Measurements from ENCODE around the gene CDR2L.
"Not testable (repeated sequence)": the region's sequence is repeated elsewhere in the genome, so short reads cannot be mapped to it uniquely, and the experiment has no call there.

The CDR2L gene

GRCh38 chr17:74981979-74982662 lies 5.3 kb upstream of the CDR2L start:
- DNase-seq: peak; percentile 24

GRCh38 chr17:74982663-74983313 lies 4.6 kb upstream of the CDR2L start:
- peak; percentile 19 for DNase-seq

- no peak for DNase-seq
These were observed 1.2 kb upstream of the CDR2L start for GRCh38 chr17:74986206-74986576.

GRCh38 chr17:74987909-74988711 lies 678 bp downstream of the CDR2L start:
- DNase-seq: peak; percentile 5

GRCh38 chr17:74990581-74991105 lies 3.2 kb downstream of the CDR2L start:
- no peak for DNase-seq

GRCh38 chr17:74992223-74992622 lies 4.8 kb downstream of the CDR2L start:
- no peak for DNase-seq

GRCh38 chr17:74994440-74994839 lies 7.0 kb downstream of the CDR2L start:
- no peak for DNase-seq

GRCh38 chr17:74995847-74996246 lies 8.4 kb downstream of the CDR2L start:
- no peak for DNase-seq

GRCh38 chr17:74998783-74999182 lies 11.4 kb downstream of the CDR2L start:
- no peak for DNase-seq

- no peak for DNase-seq
These were observed 12.1 kb downstream of the CDR2L start for GRCh38 chr17:74999523-74999922.

- no peak for DNase-seq
These were observed 14.7 kb downstream of the CDR2L start for GRCh38 chr17:75001915-75002843.

GRCh38 chr17:75003070-75003956 lies 15.9 kb downstream of the CDR2L start:
- no peak for DNase-seq

- no peak for DNase-seq
These were observed 16.5 kb downstream of the CDR2L start for GRCh38 chr17:75003957-75004355.

- DNase-seq: no peak
These were observed 16.9 kb downstream of the CDR2L start for GRCh38 chr17:75004371-75004770.

- DNase-seq: no peak
These were observed 17.9 kb downstream of the CDR2L start for GRCh38 chr17:75005291-75005690.

GRCh38 chr17:75006084-75006483 lies 18.7 kb downstream of the CDR2L start:
- DNase-seq: not testable (repeated sequence)

- no peak for DNase-seq
These were observed 19.2 kb downstream of the CDR2L start for GRCh38 chr17:75006653-75007052.

- no peak for DNase-seq
These were observed 20.9 kb downstream of the CDR2L start for GRCh38 chr17:75008373-75008772.

- no peak for DNase-seq
These were observed 21.8 kb downstream of the CDR2L start for GRCh38 chr17:75009139-75009724.

- no peak for DNase-seq
These were observed 23.4 kb downstream of the CDR2L start for GRCh38 chr17:75010683-75011400.

All from DMS79 treated with DMSO at 0.1 percent for 48 hours (cell line).